Activated CD8-positive, alpha-beta memory T cell treated with anti-CD3 and anti-CD28 coated beads for 4 hours (primary cell): ENCODE results near the gene ALPG.
"Not testable (repeated sequence)": the region's sequence is repeated elsewhere in the genome, so short reads cannot be mapped to it uniquely, and the experiment has no call there.

Source experiments
- DNase-seq, 2 donors: peaks; one replicate each; pipeline ENCODE4 v3.0.0-alpha.2; 2020; ENCODE audit warnings: low read depth in 2 of 2

Gene ALPG

GRCh38 chr2:232419245-232420072 is 12.8 kb downstream of the ALPG start:
- no peak for DNase-seq

GRCh38 chr2:232420073-232420454 is 13.4 kb downstream of the ALPG start:
- DNase-seq, result no peak

GRCh38 chr2:232420463-232421188 is 14.0 kb downstream of the ALPG start:
- DNase-seq, result no peak

DNA sequence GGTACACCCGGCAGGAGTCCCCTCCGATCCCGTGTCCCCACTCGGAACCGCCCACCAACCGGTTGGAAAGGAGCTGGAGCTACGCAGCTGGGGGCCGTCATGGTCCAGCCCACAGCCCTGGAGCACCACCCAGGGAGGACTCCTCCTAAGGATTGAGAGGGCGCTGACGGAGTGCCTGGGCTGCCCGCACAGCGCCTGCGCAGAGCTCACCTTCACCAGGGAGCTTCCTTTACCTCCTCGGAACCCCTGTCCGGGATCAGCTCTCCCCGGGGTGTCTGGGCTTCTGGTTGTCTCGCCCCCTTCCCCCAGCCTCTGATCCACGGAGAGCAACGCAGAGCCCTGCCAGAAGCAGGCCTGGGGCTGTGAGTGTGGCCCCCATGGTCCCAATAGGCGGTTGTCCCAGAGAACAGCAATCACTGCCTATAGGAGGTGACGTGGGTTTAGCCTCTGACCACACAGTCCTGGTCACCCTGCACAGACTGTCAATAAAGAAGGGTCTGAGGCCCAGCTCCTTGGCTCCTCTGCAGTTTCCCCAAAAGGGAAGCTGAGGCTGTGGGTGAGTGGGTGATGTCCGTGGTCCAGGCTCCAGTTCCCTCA is 14.6 kb downstream of the ALPG start:
- DNase-seq, result no peak

DNA sequence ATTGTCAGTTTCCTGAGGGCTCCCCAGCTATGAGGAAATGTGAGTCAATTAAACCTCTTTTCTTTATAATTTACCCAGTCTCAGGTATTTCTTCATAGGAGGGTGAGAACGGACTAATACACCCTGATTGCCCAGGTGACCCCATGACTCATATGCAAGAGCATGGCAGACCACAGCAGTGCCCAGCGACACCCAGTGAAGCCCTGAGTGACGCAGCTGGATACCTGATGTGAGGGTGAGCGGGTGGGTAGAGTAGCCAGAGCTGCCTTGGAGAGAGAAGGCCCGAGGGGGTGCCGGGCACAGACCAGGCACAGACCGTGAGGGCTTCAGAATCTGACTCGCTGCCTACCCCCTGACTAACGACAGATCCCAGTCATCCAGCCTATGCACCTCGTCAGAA is 15.4 kb downstream of the ALPG start:
- no peak for DNase-seq

DNA sequence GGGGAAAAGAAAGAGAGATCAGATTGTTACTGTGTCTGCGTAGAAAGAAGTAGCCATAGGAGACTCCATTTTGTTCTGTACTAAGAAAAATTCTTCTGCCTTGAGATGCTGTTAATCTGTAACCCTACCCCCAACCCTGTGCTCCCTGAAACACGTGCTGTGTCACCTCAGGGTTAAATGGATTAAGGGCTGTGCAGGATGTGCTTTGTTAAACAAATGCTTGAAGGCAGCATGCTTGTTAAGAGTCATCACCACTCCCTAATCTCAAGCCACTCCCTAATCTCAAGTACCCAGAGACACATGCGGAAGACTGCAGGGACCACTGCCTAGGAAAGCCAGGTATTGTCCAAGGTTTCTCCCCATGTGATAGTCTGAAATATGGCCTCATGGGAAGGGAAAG is 16.4 kb downstream of the ALPG start:
- DNase-seq, result not testable (repeated sequence)

GRCh38 chr2:232423407-232423806 is 16.8 kb downstream of the ALPG start:
- not testable (repeated sequence) for DNase-seq

GRCh38 chr2:232431705-232432590 is 25.3 kb downstream of the ALPG start:
- no peak for DNase-seq

DNA sequence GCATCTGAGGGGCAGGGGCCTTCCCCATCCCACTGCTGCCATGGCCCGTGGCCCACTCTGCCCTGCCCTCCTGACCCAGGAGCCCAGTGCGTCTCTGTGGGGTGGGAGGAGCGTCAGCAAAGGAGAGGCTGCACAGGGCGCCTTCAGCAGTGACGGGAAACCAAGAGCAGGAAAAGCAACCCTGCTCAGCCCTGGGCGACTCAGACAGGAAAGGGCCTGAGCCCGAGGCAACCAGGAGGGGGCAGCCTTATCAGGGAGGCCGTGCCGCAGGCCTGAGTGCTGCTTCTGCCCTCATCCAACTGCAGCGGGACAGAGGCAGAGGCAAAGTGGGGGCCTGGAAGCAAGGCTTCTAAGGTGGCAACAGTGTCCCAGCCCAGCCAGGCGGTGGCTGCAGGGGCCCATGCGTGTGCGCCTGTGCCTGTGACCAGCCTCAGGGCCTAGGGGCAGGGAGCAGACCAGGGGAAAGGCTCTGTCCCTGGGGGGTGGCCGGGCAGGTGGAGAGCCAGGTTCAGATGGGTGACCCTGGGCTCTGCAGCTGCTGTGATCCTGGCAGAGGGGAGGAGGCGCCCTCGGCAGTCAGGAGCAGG is 26.0 kb downstream of the ALPG start:
- no peak for DNase-seq

- DNase-seq, result not testable (repeated sequence)
Observed at GRCh38 chr2:232433622-232434021, 27.0 kb downstream of the ALPG start.

DNA sequence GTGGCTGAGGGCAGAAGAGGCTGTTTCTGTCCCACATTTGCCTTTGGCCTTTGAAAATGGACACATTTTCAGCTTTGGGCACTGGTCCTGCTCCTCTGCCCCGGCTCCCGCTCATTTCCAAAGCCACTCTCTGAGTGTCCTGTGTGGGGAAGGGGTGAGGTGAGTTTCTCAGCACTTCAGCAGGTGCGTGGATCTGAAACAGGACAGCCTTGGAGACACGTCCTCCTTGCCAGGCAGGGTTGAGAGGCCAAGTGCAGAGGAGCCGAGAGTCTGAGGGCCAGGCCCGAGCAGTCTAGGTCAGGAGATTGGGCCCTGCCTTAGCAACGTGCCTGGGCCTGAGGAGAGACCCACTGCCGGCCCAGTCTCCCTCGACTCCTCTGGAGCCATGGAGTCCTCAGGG is 27.4 kb downstream of the ALPG start:
- DNase-seq, result no peak

DNA sequence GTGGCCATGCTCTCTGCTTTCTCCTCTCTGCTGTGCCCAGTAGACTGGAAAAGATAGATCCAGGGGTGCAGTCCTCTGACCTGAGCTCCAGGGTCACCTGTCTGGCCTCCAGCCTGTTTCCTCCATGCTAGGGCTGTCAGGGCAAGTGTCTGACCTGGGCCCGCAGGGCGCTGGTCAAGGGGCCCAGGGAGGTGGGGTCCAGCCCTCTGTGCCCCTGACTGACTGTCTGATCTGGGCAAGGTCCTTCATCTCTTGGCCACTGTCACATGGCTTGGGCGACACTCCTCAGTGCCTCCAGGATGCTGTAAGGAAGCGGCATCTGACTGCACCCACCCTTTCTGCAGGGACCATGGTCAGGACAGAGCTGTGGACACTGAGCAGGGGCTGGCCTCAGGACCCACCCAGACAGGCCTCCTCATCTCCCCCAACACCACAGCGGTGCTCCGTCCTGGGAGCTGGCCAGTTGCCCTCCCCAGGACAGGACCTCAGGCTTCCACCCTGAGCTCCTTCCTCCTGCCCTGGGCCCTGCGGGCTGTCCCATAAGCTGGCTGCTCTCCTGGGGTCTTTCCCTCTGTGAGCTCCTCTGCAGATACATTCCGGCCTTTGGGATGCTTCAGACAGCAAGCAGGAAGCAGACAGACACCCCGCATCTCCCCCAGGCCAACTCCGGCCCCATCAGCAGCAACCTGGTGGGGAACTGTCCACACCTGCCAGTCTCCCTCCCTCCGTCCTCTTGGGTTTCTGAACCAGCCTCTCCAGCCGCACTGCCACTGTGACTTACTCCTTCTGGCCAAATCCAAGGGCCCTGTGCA is 28.1 kb downstream of the ALPG start:
- DNase-seq, result no peak

DNA sequence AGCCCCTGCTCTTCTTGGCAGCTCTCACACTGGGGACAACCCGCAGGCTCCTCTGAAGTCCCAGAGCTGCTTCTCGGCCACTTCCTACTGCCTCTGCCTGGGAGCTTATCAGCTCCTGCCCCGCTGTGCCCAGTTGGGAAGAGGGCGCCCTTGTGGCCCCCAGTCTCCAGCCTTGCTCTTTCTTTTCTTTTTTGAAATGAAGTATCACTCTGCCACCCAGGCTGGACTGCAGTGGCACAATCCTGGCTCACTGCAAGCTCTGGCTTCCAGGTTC is 28.7 kb downstream of the ALPG start:
- DNase-seq, result no peak

DNA sequence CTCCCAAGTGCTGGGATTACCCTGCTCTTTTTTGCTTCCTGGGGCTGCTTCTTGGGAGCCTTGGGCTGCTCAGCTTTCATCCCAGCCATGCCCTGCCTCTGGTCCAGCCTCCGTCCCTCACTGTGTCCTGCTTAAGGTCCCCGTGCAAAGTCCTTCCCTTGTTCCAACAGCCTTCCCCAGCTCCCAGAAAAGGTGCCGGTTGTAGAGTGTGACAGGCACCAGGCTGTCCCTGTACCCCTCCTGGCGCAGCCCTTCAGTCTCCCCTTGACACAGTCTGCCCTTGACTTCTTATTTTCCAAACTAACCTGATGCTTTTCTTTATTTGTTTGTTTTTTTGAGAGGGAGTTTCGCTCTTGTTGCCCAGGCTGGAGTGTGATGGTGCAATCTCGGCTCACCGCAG is 29.2 kb downstream of the ALPG start:
- DNase-seq, result no peak

GRCh38 chr2:232436381-232437194 is 29.9 kb downstream of the ALPG start:
- no peak for DNase-seq

DNA sequence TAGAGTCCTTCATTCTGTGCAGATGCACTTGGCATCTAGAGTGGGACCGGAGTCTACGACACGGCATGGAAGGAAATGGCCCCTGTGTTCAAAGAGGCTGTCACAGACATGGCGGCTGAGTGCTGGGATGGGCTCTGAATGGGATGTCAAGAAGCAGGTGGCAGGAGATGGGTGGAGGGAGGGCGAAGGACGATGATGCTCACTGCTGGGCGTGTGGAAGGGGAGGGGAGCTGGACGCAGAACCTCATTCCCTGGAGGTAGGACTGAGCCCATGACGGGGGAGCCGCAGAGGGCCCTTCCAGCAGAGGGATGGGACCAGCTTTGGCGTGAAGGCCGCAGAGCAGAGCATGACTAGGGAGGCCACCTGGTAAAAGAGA is 30.5 kb downstream of the ALPG start:
- no peak for DNase-seq

GRCh38 chr2:232438091-232438490 is 31.4 kb downstream of the ALPG start:
- no peak for DNase-seq

- no peak for DNase-seq
Observed at GRCh38 chr2:232438951-232439757, 32.5 kb downstream of the ALPG start.

DNA sequence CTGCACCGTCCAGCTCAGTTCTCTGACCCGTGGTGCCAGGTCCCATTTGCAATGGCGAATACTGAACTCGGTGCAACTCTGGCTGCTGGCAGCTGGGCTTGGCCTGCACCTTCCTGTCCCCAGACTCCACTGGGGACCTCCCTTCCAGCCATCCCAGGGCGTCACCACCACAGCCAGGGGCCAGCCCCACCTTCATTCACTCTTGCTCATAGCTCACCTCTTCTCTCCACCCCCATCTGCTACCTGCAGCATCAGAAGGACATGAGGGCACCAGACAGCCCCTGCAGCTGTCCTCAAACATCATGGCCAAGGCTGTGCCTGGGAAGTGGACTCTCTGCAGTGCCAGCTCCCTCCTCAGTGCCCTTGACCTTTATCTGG is 33.1 kb downstream of the ALPG start:
- no peak for DNase-seq
